ENCODE results near the gene PSMB10.

PSMB10 gene

DNA sequence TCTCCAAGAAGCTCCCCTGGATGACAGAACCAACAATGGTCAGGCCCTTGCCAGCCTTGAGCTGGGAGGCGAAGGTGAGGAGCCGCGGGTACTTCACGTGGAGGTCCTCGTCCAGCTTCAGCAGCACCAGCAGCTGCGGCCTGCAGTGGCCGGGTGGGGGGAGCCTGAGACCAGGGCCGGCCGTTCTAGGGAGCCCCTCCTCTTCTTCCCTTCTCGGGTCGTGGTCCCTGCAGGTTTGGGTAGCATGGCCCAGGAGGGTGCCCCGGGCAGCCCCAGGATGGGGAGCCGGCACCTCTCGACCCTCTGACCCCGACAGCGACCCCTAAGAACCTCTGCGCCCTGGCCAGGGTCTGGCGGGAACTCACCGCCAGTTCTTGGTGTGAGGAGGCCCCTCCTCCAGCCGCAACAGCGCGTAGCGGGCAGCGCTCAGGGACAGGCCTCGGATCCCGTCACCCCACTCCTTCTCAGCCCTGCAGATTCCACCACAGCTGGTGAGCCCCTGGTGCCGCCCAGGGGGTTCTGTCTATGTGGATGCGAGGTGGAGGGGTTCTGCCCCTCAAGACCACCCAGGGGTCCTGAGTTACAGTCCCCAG is 10.4 kb upstream of the PSMB10 start:
- Histone ChIP-seq H3K27me3 (no peaks in the 10 kb centered on the region), H3K4me3 (ENCODE audit: low read depth, low read length) (no peak overlapping the region), H3K4me1 (peaks cover 12% of the 10 kb centered on the region), H3K9me3 (no peaks in the 10 kb centered on the region), H3K36me3 (no peaks in the 10 kb centered on the region)
- TF ChIP-seq, protein P1, sequence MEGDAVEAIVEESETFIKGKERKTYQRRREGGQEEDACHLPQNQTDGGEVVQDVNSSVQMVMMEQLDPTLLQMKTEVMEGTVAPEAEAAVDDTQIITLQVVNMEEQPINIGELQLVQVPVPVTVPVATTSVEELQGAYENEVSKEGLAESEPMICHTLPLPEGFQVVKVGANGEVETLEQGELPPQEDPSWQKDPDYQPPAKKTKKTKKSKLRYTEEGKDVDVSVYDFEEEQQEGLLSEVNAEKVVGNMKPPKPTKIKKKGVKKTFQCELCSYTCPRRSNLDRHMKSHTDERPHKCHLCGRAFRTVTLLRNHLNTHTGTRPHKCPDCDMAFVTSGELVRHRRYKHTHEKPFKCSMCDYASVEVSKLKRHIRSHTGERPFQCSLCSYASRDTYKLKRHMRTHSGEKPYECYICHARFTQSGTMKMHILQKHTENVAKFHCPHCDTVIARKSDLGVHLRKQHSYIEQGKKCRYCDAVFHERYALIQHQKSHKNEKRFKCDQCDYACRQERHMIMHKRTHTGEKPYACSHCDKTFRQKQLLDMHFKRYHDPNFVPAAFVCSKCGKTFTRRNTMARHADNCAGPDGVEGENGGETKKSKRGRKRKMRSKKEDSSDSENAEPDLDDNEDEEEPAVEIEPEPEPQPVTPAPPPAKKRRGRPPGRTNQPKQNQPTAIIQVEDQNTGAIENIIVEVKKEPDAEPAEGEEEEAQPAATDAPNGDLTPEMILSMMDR (IDR thresholded peaks at IDR 0.05; ENCODE audit: low read depth, low read length): no peak
- peak; percentile 7 for DNase-seq

DNA sequence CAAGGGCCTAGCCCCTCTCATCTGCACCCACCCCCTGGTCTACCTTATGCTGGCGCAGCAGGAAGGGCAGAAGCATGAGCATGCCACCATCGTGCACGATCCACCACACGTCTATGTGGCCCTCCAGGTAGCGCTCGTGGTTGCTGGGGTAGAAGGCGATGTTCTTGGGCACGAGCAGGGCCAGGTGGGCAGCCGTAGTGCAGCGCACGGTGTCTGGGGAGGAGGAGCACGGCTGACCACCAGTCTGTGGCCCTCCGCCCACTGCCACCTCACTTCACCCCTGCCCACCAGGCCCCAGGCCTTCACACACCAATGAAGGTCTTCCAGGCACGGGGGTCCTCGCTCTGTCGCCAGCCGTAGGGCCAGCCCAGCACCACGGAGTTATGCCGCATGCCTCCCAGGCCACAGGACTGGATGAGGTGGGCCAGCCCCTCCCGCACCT is 9.5 kb upstream of the PSMB10 start:
- Histone ChIP-seq H3K4me1 (peaks cover 8% of the 10 kb centered on the region), H3K4me3 (ENCODE audit: low read depth, low read length) (no peak overlapping the region), H3K9me3 (no peaks in the 10 kb centered on the region), H3K36me3 (no peaks in the 10 kb centered on the region), H3K27me3 (no peaks in the 10 kb centered on the region)
- TF ChIP-seq, protein P1 (IDR thresholded peaks at IDR 0.05; ENCODE audit: low read depth, low read length): no peak
- DNase-seq: no peak

DNA sequence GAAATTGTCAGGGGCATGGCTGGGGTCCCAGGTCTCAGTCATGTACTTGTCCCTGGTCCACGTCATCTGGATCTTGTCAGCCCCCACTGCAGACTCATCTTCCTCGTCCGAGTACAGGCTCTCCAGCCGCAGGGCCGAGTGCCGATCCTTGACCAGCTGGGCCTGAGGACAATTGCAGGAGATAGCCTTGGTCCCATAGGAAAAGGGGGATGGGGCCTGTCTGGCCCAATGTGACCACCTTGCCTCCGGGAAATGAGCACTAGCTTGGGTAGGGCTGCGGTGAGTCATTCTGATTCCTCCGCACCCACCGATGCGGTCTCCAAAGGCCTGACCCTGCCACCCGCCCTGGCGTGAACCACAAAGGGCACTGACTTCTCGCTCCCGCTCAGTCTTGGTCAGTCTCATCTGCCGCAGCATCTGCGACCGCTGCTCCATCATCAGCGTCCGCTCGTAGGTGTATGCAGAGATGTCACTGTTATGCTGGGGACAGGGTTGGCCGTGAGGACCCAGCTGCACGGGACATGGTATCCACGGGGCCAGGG is 8.8 kb upstream of the PSMB10 start:
- TF ChIP-seq, protein P1 (IDR thresholded peaks at IDR 0.05; ENCODE audit: low read depth, low read length): no peak
- Histone ChIP-seq H3K4me3 (ENCODE audit: low read depth, low read length) (no peak overlapping the region), H3K4me1 (peaks cover 7% of the 10 kb centered on the region), H3K9me3 (no peaks in the 10 kb centered on the region), H3K27me3 (no peaks in the 10 kb centered on the region), H3K36me3 (no peaks in the 10 kb centered on the region)
- no peak for DNase-seq

DNA sequence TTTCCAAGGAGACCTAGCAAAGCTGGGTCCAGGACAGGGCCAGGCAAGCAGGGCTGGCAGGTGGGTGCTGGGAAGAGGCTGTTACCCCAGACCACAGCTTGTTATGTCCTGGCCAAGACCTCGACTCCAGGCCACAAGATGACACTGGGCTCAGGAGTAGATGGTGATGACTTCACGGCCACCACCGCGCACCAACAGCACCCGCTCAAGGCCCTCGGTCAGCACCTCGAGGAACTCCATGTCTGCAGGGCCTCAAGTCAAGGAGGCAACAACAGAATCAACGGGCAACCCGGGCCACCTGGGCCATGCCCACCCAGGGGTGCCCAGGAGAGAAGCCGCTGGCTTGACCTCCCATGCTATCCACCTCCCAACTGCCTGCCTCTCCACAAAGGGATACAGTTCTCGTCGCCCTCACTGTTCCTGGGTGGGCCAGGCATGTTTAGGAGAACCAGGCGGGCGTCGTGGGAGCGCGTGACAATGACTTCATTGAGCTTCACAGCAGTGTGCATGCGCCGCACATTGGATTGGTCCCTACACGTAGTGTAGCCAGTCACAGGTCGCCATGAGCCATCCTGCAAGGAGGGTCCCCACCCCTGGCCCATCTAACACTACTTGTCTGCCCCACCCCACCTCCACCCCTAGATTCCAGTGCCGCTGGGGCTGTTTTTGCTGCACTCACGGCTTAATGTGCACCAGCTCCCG is 8.2 kb upstream of the PSMB10 start:
- Histone ChIP-seq H3K27me3 (no peaks in the 10 kb centered on the region), H3K4me1 (peaks cover 7% of the 10 kb centered on the region), H3K4me3 (ENCODE audit: low read depth, low read length) (no peak overlapping the region), H3K36me3 (no peaks in the 10 kb centered on the region), H3K9me3 (no peaks in the 10 kb centered on the region)
- TF ChIP-seq, protein P1 (IDR thresholded peaks at IDR 0.05; ENCODE audit: low read depth, low read length): no peak
- DNase-seq: no peak

DNA sequence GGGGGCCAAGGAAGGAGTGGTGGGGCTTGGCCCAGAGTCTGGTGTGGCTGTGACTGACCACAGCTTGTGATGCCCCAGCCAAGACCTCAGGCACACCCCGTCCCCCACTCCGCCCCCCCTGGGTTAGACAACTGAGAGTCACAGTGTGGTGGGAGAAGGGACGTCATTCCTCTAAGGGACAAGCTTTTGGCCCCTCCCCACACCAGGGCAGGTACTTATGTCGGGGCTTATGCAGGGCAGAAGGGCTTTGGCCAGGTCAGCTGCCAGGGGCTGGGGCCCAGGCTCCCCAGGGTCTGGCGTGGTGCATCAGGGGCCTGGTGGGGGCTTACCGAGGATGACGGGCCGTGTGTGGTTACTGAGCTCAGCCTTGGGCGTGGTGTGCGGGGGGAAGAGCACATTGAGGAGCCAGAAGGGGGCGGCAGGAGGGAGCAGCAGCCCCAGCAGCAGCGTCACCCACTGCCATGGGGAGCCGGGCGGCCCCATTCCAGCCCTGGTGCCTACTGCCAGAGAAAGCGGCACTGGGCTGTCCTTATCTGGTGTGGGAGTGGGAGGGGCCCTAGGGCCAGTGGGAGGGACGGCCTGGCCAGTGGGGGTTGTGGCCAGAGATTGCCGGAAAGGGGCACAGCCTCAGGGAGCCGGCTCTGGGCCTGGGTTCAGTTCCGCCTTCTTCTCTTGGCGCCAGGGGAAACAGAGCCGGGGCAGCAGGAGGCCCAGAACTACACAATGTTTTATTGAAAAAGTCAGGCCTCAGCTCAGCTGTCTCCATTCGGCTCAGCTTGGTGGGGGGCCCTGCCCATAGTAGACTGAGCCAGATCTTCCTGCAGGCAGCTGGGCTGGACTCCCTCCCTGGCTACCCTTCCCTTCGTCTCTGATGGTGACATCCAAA is 7.2 kb upstream of the PSMB10 start, which contains the start of gene LCAT:
Gene LCAT (minus strand): TSS at position 502 of the 886 bp plus-strand sequence. CDS start 19 bp downstream, at position 483.
- TF ChIP-seq, protein P1 (IDR thresholded peaks at IDR 0.05; ENCODE audit: low read depth, low read length): no peak
- Histone ChIP-seq H3K4me3 (ENCODE audit: low read depth, low read length) (no peak within 1 kb of the TSS), H3K27me3 (no peaks in the 10 kb centered on the region), H3K36me3 (no peaks in the 10 kb centered on the region), H3K9me3 (no peaks in the 10 kb centered on the region), H3K4me1 (peaks cover 7% of the 10 kb centered on the region)
- no peak for DNase-seq
